CD4-positive, CD25-positive, alpha-beta regulatory T cell (primary cell): ENCODE measurements around the gene ZNF576. TPM values are rescaled to one million over a fixed set of nuclear protein-coding genes. Genes with fewer than 3 reads are reported as not detected.
A peak's percentile ranks its signal among the peaks of the same experiment; 100 is the strongest.
"Not testable (repeated sequence)": the region's sequence is repeated elsewhere in the genome, so short reads cannot be mapped to it uniquely, and the experiment has no call there.

Source experiments
- ATAC-seq, 2 donors: fragments of 150-1000 bp; cut with Tn5 transposase; one replicate each; pipeline ENCODE4 v1.10.0; 2021; ENCODE audit warnings: low read depth in 2 of 2, moderate number of reproducible peaks in 2 of 2, moderate library complexity in 1 of 2
- DNase-seq, 3 donors: peaks; one replicate each; pipeline versions ENCODE4 v3.0.0 to v3.0.0-alpha.2; 2012 to 2022; ENCODE audit warnings: mixed read lengths in 1 of 3
- H3K27ac ChIP-seq: one replicate; pipeline ENCODE4 v1.7.0; 2013; ENCODE audit warnings: mild to moderate bottlenecking, low read length; ENCODE audit not compliant: insufficient read depth, poor library complexity, severe bottlenecking
- H3K27me3 ChIP-seq: one replicate; pipeline ENCODE4 v1.7.0; 2013; ENCODE audit warnings: low read length; ENCODE audit not compliant: control insufficient read depth, insufficient read depth
- H3K36me3 ChIP-seq: one replicate; pipeline ENCODE4 v1.7.0; 2013; ENCODE audit warnings: mild to moderate bottlenecking, low read length, moderate library complexity; ENCODE audit not compliant: control insufficient read depth, insufficient read depth
- H3K4me1 ChIP-seq: 2 replicates; pipeline ENCODE4 v1.7.0; 2013; ENCODE audit warnings: mild to moderate bottlenecking, low read length; ENCODE audit not compliant: insufficient read depth, control insufficient read depth, poor library complexity, severe bottlenecking
- H3K4me3 ChIP-seq: one replicate; pipeline ENCODE4 v1.7.0; 2013; ENCODE audit warnings: low read depth, mild to moderate bottlenecking, low read length, moderate library complexity
- H3K9me3 ChIP-seq, 2 experiments: 1 replicate in 1 of 2; 2 replicates in 1 of 2; pipeline ENCODE4 v1.7.0; 2013; ENCODE audit warnings: low read length in 2 of 2, mild to moderate bottlenecking in 1 of 2, moderate library complexity in 1 of 2; ENCODE audit not compliant: control insufficient read depth in 2 of 2
- H3K27ac Mint-ChIP-seq, 3 donors: one replicate each; pipeline ENCODE4 v1.8.0; 2020 to 2022; ENCODE audit warnings: mild to moderate bottlenecking in 3 of 3, mixed read lengths in 3 of 3, moderate library complexity in 2 of 3
- H3K27me3 Mint-ChIP-seq: one replicate; pipeline ENCODE4 v1.8.0; 2022; ENCODE audit warnings: mild to moderate bottlenecking, mixed read lengths
- H3K36me3 Mint-ChIP-seq: one replicate; pipeline ENCODE4 v1.8.0; 2020; ENCODE audit warnings: mixed read lengths
- H3K4me1 Mint-ChIP-seq, 4 donors: one replicate each; pipeline ENCODE4 v1.8.0; 2020 to 2022; ENCODE audit warnings: mixed read lengths in 4 of 4, mild to moderate bottlenecking in 1 of 4
- H3K4me3 Mint-ChIP-seq, 4 donors: one replicate each; pipeline ENCODE4 v1.8.0; 2020 to 2022; ENCODE audit warnings: mild to moderate bottlenecking in 4 of 4, mixed read lengths in 4 of 4, moderate library complexity in 3 of 4
- H3K9me3 Mint-ChIP-seq, 7 donors: one replicate each; pipeline ENCODE4 v1.8.0; 2020 to 2022; ENCODE audit warnings: mixed read lengths in 7 of 7, mild to moderate bottlenecking in 3 of 7, moderate library complexity in 2 of 7
- polyA plus RNA-seq, 4 donors: library from polyadenylated mRNA; unstranded; fragments of 300-500 nt; fragmentation: Illumina TruSeq; gene quantifications; one replicate each; pipeline ENCODE4 v1.2.3, GENCODE V29; 2021
- total RNA-seq: library from RNA; stranded (reverse); gene quantifications from one replicate; pipeline ENCODE4 v1.2.3, GENCODE V29; 2022

Gene ZNF576
- total and polyA plus RNA-seq, 5 donors from 2014 or later: 5.5 to 11.0 (median 8.9) TPM

- H3K36me3 ChIP-seq: no peaks in the 10 kb centered on the region
- no peak overlapping the region for H3K4me3 ChIP-seq
- peaks cover 17% of the 10 kb centered on the region for H3K27me3 ChIP-seq
- peaks cover 62% of the 10 kb centered on the region for H3K27me3 Mint-ChIP-seq
- no peaks in the 10 kb centered on the region for H3K36me3 Mint-ChIP-seq
- no peak overlapping the region for H3K27ac ChIP-seq
- no peak overlapping the region for H3K27ac Mint-ChIP-seq
- no peaks in the 10 kb centered on the region for H3K9me3 ChIP-seq
- H3K4me3 Mint-ChIP-seq: no peak overlapping the region
- peaks cover 0 to 11% (median 7%) of the 10 kb centered on the region in 4 donors for H3K4me1 Mint-ChIP-seq
- ATAC-seq (no peak), DNase-seq (no peak)
- H3K4me1 ChIP-seq: peaks cover 5% of the 10 kb centered on the region
- peaks cover 0 to 2% (median 0%) of the 10 kb centered on the region in 7 donors for H3K9me3 Mint-ChIP-seq
Observed at GRCh38 chr19:43634872-43635560, 38.6 kb downstream of the ZNF576 start.

GRCh38 chr19:43635561-43635940, 39.2 kb downstream of the ZNF576 start:
- H3K36me3 Mint-ChIP-seq: not testable (repeated sequence)
- H3K27me3 ChIP-seq: peaks cover 17% of the 10 kb centered on the region

GRCh38 chr19:43636121-43636683, 39.8 kb downstream of the ZNF576 start:
- Histone ChIP-seq H3K4me1 (peaks cover 9% of the 10 kb centered on the region), H3K9me3 (no peaks in the 10 kb centered on the region), H3K36me3 (no peaks in the 10 kb centered on the region), H3K4me3 (no peak overlapping the region), H3K27me3 (peaks cover 17% of the 10 kb centered on the region), H3K27ac (no peak overlapping the region)
- no peak overlapping the region for H3K4me3 Mint-ChIP-seq
- H3K27me3 Mint-ChIP-seq: peaks cover 74% of the 10 kb centered on the region
- no peak for ATAC-seq
- no peak for DNase-seq
- H3K4me1 Mint-ChIP-seq: peaks cover 0 to 16% (median 10%) of the 10 kb centered on the region in 4 donors
- no peaks in the 10 kb centered on the region for H3K36me3 Mint-ChIP-seq
- H3K27ac Mint-ChIP-seq: no peak overlapping the region
- H3K9me3 Mint-ChIP-seq: peaks cover 0 to 2% (median 0%) of the 10 kb centered on the region in 7 donors

More at GRCh38 chr19:43635561-43635940, 39.2 kb downstream of the ZNF576 start:
- H3K9me3 ChIP-seq, H3K4me1 ChIP-seq, DNase-seq, ATAC-seq, H3K36me3 ChIP-seq, H3K4me3 Mint-ChIP-seq, H3K27ac Mint-ChIP-seq, H3K9me3 Mint-ChIP-seq, H3K27ac ChIP-seq, H3K4me3 ChIP-seq: not testable (repeated sequence)
- Mint-ChIP-seq H3K27me3 (peaks cover 67% of the 10 kb centered on the region), H3K4me1 (peaks cover 0 to 13% (median 9%) of the 10 kb centered on the region in 4 donors)

GRCh38 chr19:43638214-43638994, 42.0 kb downstream of the ZNF576 start:
- no peak for DNase-seq
- H3K4me3 ChIP-seq: no peak overlapping the region
- H3K9me3 ChIP-seq: no peaks in the 10 kb centered on the region
- peaks cover 21% of the 10 kb centered on the region for H3K27me3 ChIP-seq
- H3K27ac ChIP-seq: no peak overlapping the region
- peaks cover 0 to 2% (median 0%) of the 10 kb centered on the region in 7 donors for H3K9me3 Mint-ChIP-seq
- H3K27me3 Mint-ChIP-seq: peaks cover 76% of the 10 kb centered on the region
- peaks cover 9% of the 10 kb centered on the region for H3K4me1 ChIP-seq
- H3K36me3 Mint-ChIP-seq: no peaks in the 10 kb centered on the region
- no peak for ATAC-seq
- H3K4me3 Mint-ChIP-seq: peak overlapping the region; percentile 64 to 88 (median 76)
- no peak overlapping the region for H3K27ac Mint-ChIP-seq
- H3K36me3 ChIP-seq: no peaks in the 10 kb centered on the region
- peaks cover 0 to 22% (median 9%) of the 10 kb centered on the region in 4 donors for H3K4me1 Mint-ChIP-seq

GRCh38 chr19:43638995-43639518, 42.7 kb downstream of the ZNF576 start:
- peaks cover 76% of the 10 kb centered on the region for H3K27me3 Mint-ChIP-seq

GRCh38 chr19:43639519-43640423, 43.4 kb downstream of the ZNF576 start, which contains the start of gene CADM4:
Gene CADM4, minus strand, starts transcription at chr19:43639850. Its CDS starts 60 bp downstream, at chr19:43639790.
- peaks cover 0 to 22% (median 9%) of the 10 kb centered on the region in 4 donors for H3K4me1 Mint-ChIP-seq

More at GRCh38 chr19:43638995-43639518, 42.7 kb downstream of the ZNF576 start:
- peak overlapping the region in 1 of 3 donors; percentile 17 for H3K27ac Mint-ChIP-seq
- Histone ChIP-seq H3K27me3 (peaks cover 21% of the 10 kb centered on the region), H3K4me3 (no peak overlapping the region), H3K4me1 (peaks cover 9% of the 10 kb centered on the region), H3K9me3 (no peaks in the 10 kb centered on the region), H3K27ac (no peak overlapping the region), H3K36me3 (no peaks in the 10 kb centered on the region)
- peak overlapping the region; percentile 64 to 88 (median 76) for H3K4me3 Mint-ChIP-seq
- H3K4me1 Mint-ChIP-seq: peaks cover 0 to 22% (median 9%) of the 10 kb centered on the region in 4 donors
- DNase-seq: no peak
- H3K9me3 Mint-ChIP-seq: peaks cover 0 to 2% (median 0%) of the 10 kb centered on the region in 7 donors
- no peak for ATAC-seq
- H3K36me3 Mint-ChIP-seq: no peaks in the 10 kb centered on the region

More at GRCh38 chr19:43639519-43640423, 43.4 kb downstream of the ZNF576 start, which contains the start of gene CADM4:
- Histone ChIP-seq H3K4me3 (no peak within 1 kb of the TSS), H3K27me3 (peaks cover 21% of the 10 kb centered on the region), H3K27ac (no peak within 1 kb of the TSS), H3K36me3 (no peaks in the 10 kb centered on the region), H3K9me3 (no peaks in the 10 kb centered on the region), H3K4me1 (peaks cover 9% of the 10 kb centered on the region)
- DNase-seq: peak; percentile 46 to 53 (median 51)
- no peaks in the 10 kb centered on the region for H3K36me3 Mint-ChIP-seq
- H3K27ac Mint-ChIP-seq: peak within 1 kb of the TSS in 1 of 3 donors; percentile 72
- H3K27me3 Mint-ChIP-seq: peaks cover 76% of the 10 kb centered on the region
- H3K9me3 Mint-ChIP-seq: peaks cover 0 to 2% (median 0%) of the 10 kb centered on the region in 7 donors
- peak; percentile 69 to 78 for ATAC-seq
- H3K4me3 Mint-ChIP-seq: peak within 1 kb of the TSS; percentile 64 to 88 (median 76)
